Natural killer cell treated with Interleukin-12 subunit alpha and Interleukin-12 subunit beta and Interleukin-15 and Interleukin-18, amount 100 ng/mL, for 72 hours (primary cell): ENCODE measurements around the gene PHLPP1. TPM values are rescaled to one million over a fixed set of nuclear protein-coding genes. Genes with fewer than 3 reads are reported as not detected.
"Not testable (repeated sequence)": the region's sequence is repeated elsewhere in the genome, so short reads cannot be mapped to it uniquely, and the experiment has no call there.

Experiments
- ATAC-seq, 2 donors: fragments of 150-1000 bp; cut with Tn5 transposase in 1 of 2; sonication (Bioruptor Pico), chemical (Tn5 transposase) in 1 of 2; 2 replicates each; pipeline ENCODE4 v1.10.0; 2021
- DNase-seq: peaks from one replicate; pipeline ENCODE4 v3.0.0; 2022; ENCODE audit warnings: low spot score
- H3K27ac Mint-ChIP-seq, 2 donors: 1 replicate in 1 of 2; 2 replicates in 1 of 2; pipeline ENCODE4 v1.8.0; 2022; ENCODE audit warnings: mixed read lengths in 2 of 2, mild to moderate bottlenecking in 1 of 2, moderate library complexity in 1 of 2
- H3K27me3 Mint-ChIP-seq, 2 donors: 1 replicate in 1 of 2; 2 replicates in 1 of 2; pipeline ENCODE4 v1.8.0; 2022; ENCODE audit warnings: mixed read lengths in 2 of 2
- H3K36me3 Mint-ChIP-seq: one replicate; pipeline ENCODE4 v1.8.0; 2022; ENCODE audit warnings: mixed read lengths
- H3K4me1 Mint-ChIP-seq, 2 donors: 1 replicate in 1 of 2; 2 replicates in 1 of 2; pipeline ENCODE4 v1.8.0; 2022; ENCODE audit warnings: low read depth in 2 of 2, mixed read lengths in 2 of 2, mild to moderate bottlenecking in 1 of 2
- H3K4me3 Mint-ChIP-seq: one replicate; pipeline ENCODE4 v1.8.0; 2022; ENCODE audit warnings: mixed read lengths
- H3K9me3 Mint-ChIP-seq: 2 replicates; pipeline ENCODE4 v1.8.0; 2022; ENCODE audit warnings: mixed read lengths
- total RNA-seq, 2 donors: library from RNA; stranded (reverse); gene quantifications; one replicate each; pipeline ENCODE4 v1.2.3, GENCODE V29; 2022

PHLPP1 gene
- total RNA-seq, 2 donors from 2014 or later = 8.3 to 12.7 TPM

GRCh38 chr18:62807396-62807795 is 92.1 kb downstream of the PHLPP1 start:
- Mint-ChIP-seq H3K27ac (no peak overlapping the region), H3K36me3 (no peaks in the 10 kb centered on the region), H3K4me1 (peaks cover 0 to 6% of the 10 kb centered on the region in 2 donors), H3K9me3 (no peaks in the 10 kb centered on the region), H3K27me3 (no peaks in the 10 kb centered on the region), H3K4me3 (no peak overlapping the region)
- DNase-seq (no peak), ATAC-seq (no peak)

- H3K27ac Mint-ChIP-seq = no peak overlapping the region
- no peak overlapping the region for H3K4me3 Mint-ChIP-seq
- H3K4me1 Mint-ChIP-seq = peaks cover 0 to 13% of the 10 kb centered on the region in 2 donors
- no peaks in the 10 kb centered on the region for H3K27me3 Mint-ChIP-seq
- ATAC-seq (no peak), DNase-seq (no peak)
- H3K9me3 Mint-ChIP-seq = no peaks in the 10 kb centered on the region
- no peaks in the 10 kb centered on the region for H3K36me3 Mint-ChIP-seq
Measured at GRCh38 chr18:62808123-62808522, 92.8 kb downstream of the PHLPP1 start.

GRCh38 chr18:62809445-62809844 is 94.1 kb downstream of the PHLPP1 start:
- H3K4me1 Mint-ChIP-seq = peaks cover 5 to 21% of the 10 kb centered on the region in 2 donors
- not testable (repeated sequence) for H3K27ac Mint-ChIP-seq, H3K9me3 Mint-ChIP-seq, H3K36me3 Mint-ChIP-seq, ATAC-seq, DNase-seq, H3K27me3 Mint-ChIP-seq, H3K4me3 Mint-ChIP-seq

GRCh38 chr18:62809900-62810299 is 94.6 kb downstream of the PHLPP1 start:
- Mint-ChIP-seq H3K9me3 (no peaks in the 10 kb centered on the region), H3K27ac (no peak overlapping the region), H3K27me3 (no peaks in the 10 kb centered on the region), H3K4me1 (peaks cover 5 to 21% of the 10 kb centered on the region in 2 donors), H3K4me3 (no peak overlapping the region), H3K36me3 (no peaks in the 10 kb centered on the region)
- DNase-seq = no peak
- ATAC-seq = no peak

GRCh38 chr18:62810682-62811081 is 95.3 kb downstream of the PHLPP1 start:
- Mint-ChIP-seq H3K27ac (no peak overlapping the region), H3K9me3 (no peaks in the 10 kb centered on the region), H3K36me3 (no peaks in the 10 kb centered on the region), H3K4me3 (no peak overlapping the region), H3K27me3 (no peaks in the 10 kb centered on the region), H3K4me1 (peaks cover 7 to 21% of the 10 kb centered on the region in 2 donors)
- ATAC-seq = no peak
- DNase-seq = no peak

- Mint-ChIP-seq H3K27me3 (no peaks in the 10 kb centered on the region), H3K4me3 (no peak overlapping the region), H3K36me3 (no peaks in the 10 kb centered on the region), H3K27ac (no peak overlapping the region), H3K4me1 (peaks cover 7 to 21% of the 10 kb centered on the region in 2 donors), H3K9me3 (no peaks in the 10 kb centered on the region)
- DNase-seq (no peak), ATAC-seq (no peak)
Measured at GRCh38 chr18:62811674-62812073, 96.3 kb downstream of the PHLPP1 start.

GRCh38 chr18:62812242-62812641 is 96.9 kb downstream of the PHLPP1 start:
- H3K4me3 Mint-ChIP-seq = no peak overlapping the region
- H3K36me3 Mint-ChIP-seq = no peaks in the 10 kb centered on the region
- no peaks in the 10 kb centered on the region for H3K9me3 Mint-ChIP-seq
- no peak for ATAC-seq
- H3K27ac Mint-ChIP-seq = no peak overlapping the region
- H3K4me1 Mint-ChIP-seq = peaks cover 7 to 21% of the 10 kb centered on the region in 2 donors
- H3K27me3 Mint-ChIP-seq = no peaks in the 10 kb centered on the region
- DNase-seq = no peak

GRCh38 chr18:62812876-62813275 is 97.5 kb downstream of the PHLPP1 start:
- no peak for DNase-seq
- ATAC-seq = no peak
- no peaks in the 10 kb centered on the region for H3K27me3 Mint-ChIP-seq

GRCh38 chr18:62814132-62814759 is 98.9 kb downstream of the PHLPP1 start:
- Mint-ChIP-seq H3K36me3 (no peaks in the 10 kb centered on the region), H3K27me3 (no peaks in the 10 kb centered on the region), H3K9me3 (no peaks in the 10 kb centered on the region), H3K4me3 (no peak overlapping the region), H3K4me1 (peaks cover 7 to 17% of the 10 kb centered on the region in 2 donors), H3K27ac (no peak overlapping the region)
- no peak for DNase-seq
- no peak for ATAC-seq

More at GRCh38 chr18:62812876-62813275, 97.5 kb downstream of the PHLPP1 start:
- Mint-ChIP-seq H3K4me1 (peaks cover 7 to 21% of the 10 kb centered on the region in 2 donors), H3K36me3 (no peaks in the 10 kb centered on the region), H3K4me3 (no peak overlapping the region), H3K9me3 (no peaks in the 10 kb centered on the region), H3K27ac (no peak overlapping the region)

GRCh38 chr18:62825382-62825781 is 110.0 kb downstream of the PHLPP1 start:
- ATAC-seq = no peak
- Mint-ChIP-seq H3K9me3 (no peaks in the 10 kb centered on the region), H3K4me3 (no peak overlapping the region), H3K4me1 (peaks cover 2 to 7% of the 10 kb centered on the region in 2 donors), H3K27me3 (no peaks in the 10 kb centered on the region), H3K36me3 (no peaks in the 10 kb centered on the region), H3K27ac (no peak overlapping the region)
- DNase-seq = no peak

GRCh38 chr18:62827397-62827796 is 112.1 kb downstream of the PHLPP1 start:
- no peaks in the 10 kb centered on the region for H3K9me3 Mint-ChIP-seq
- no peaks in the 10 kb centered on the region for H3K27me3 Mint-ChIP-seq
- H3K4me3 Mint-ChIP-seq = no peak overlapping the region
- H3K27ac Mint-ChIP-seq = no peak overlapping the region
- ATAC-seq (no peak), DNase-seq (no peak)
- peaks cover 2 to 13% of the 10 kb centered on the region in 2 donors for H3K4me1 Mint-ChIP-seq
- H3K36me3 Mint-ChIP-seq = no peaks in the 10 kb centered on the region

GRCh38 chr18:62828091-62828640 is 112.8 kb downstream of the PHLPP1 start:
- Mint-ChIP-seq H3K27ac (peak overlapping the region in 1 of 2 donors; percentile 15), H3K27me3 (no peaks in the 10 kb centered on the region)
- ATAC-seq = no peak

GRCh38 chr18:62828852-62829251 is 113.5 kb downstream of the PHLPP1 start:
- Mint-ChIP-seq H3K4me3 (no peak overlapping the region), H3K27ac (no peak overlapping the region), H3K4me1 (peaks cover 2 to 13% of the 10 kb centered on the region in 2 donors), H3K9me3 (no peaks in the 10 kb centered on the region), H3K27me3 (no peaks in the 10 kb centered on the region), H3K36me3 (no peaks in the 10 kb centered on the region)
- DNase-seq (no peak), ATAC-seq (no peak)

More at GRCh38 chr18:62828091-62828640, 112.8 kb downstream of the PHLPP1 start:
- DNase-seq = no peak
- no peaks in the 10 kb centered on the region for H3K36me3 Mint-ChIP-seq
- no peak overlapping the region for H3K4me3 Mint-ChIP-seq
- no peaks in the 10 kb centered on the region for H3K9me3 Mint-ChIP-seq
- H3K4me1 Mint-ChIP-seq = peaks cover 2 to 13% of the 10 kb centered on the region in 2 donors

- no peak overlapping the region for H3K27ac Mint-ChIP-seq
- no peak for ATAC-seq
- peaks cover 2 to 13% of the 10 kb centered on the region in 2 donors for H3K4me1 Mint-ChIP-seq
- H3K36me3 Mint-ChIP-seq = no peaks in the 10 kb centered on the region
- no peaks in the 10 kb centered on the region for H3K9me3 Mint-ChIP-seq
- H3K4me3 Mint-ChIP-seq = no peak overlapping the region
- H3K27me3 Mint-ChIP-seq = no peaks in the 10 kb centered on the region
- DNase-seq = no peak
Measured at GRCh38 chr18:62829936-62830335, 114.6 kb downstream of the PHLPP1 start.
